T-cell (primary cell): ENCODE results near the gene LAMC1. TPM values are rescaled to one million over a fixed set of nuclear protein-coding genes. Genes with fewer than 3 reads are reported as not detected.

Experiments used
- ATAC-seq, 4 experiments: fragments of 200-7000 bp in 3 of 4; fragments of 150-1000 bp in 1 of 4; cut with Tn5 transposase; replicated peaks in 1 of 4; 1 replicate in 3 of 4; 2 replicates in 1 of 4; pipeline ENCODE4 v1.10.0; 2021; ENCODE audit warnings: moderate library complexity in 3 of 4, mild to moderate bottlenecking in 2 of 4, moderate number of reproducible peaks in 1 of 4
- CTCF ChIA-PET, 2 donors: fragments of 300-600 bp; sonication (Branson Sonifier 250); formaldehyde crosslinking; loops; one replicate each; lab custom pipeline; 2022; ENCODE audit warnings: antibody characterized with exemption in 2 of 2; lab: Charles Lee
- POLR2A ChIA-PET, 2 donors: fragments of 300-600 bp; sonication (Branson Sonifier 250); formaldehyde crosslinking; loops; one replicate each; lab custom pipeline; 2022; ENCODE audit warnings: antibody characterized with exemption in 2 of 2; lab: Charles Lee
- DNase-seq, 35 experiments: peaks; one replicate each; pipeline versions ENCODE4 v3.0.0 to v3.0.0-alpha.2; 2013 to 2023
- H3K27ac ChIP-seq: one replicate; pipeline ENCODE4 v1.5.1; 2013; ENCODE audit warnings: low read length
- H3K27me3 ChIP-seq, 2 experiments: replicated peaks in 1 of 2; 1 replicate in 1 of 2; 2 replicates in 1 of 2; pipeline versions ENCODE4 v1.6.1 to v1.7.0; 2013; ENCODE audit warnings: low read length in 1 of 2, mixed read lengths in 1 of 2; ENCODE audit not compliant: control insufficient read depth in 2 of 2, insufficient read depth in 2 of 2; ENCODE audit errors: extremely low read depth in 1 of 2
- H3K36me3 ChIP-seq, 2 donors: 1 replicate in 1 of 2; 2 replicates in 1 of 2; pipeline versions ENCODE4 v1.6.1 to v1.7.0; 2013; ENCODE audit warnings: low read length in 1 of 2; ENCODE audit not compliant: control insufficient read depth in 2 of 2, insufficient read depth in 1 of 2; ENCODE audit errors: extremely low read depth in 1 of 2
- H3K4me1 ChIP-seq, 2 experiments: 1 replicate in 1 of 2; 2 replicates in 1 of 2; pipeline versions ENCODE4 v1.6.1 to v1.7.0; 2013; ENCODE audit warnings: low read length in 2 of 2, mixed read lengths in 1 of 2; ENCODE audit not compliant: insufficient read depth in 2 of 2, control insufficient read depth in 1 of 2; ENCODE audit errors: extremely low read depth in 1 of 2
- H3K4me3 ChIP-seq, 2 donors: 1 replicate in 1 of 2; 2 replicates in 1 of 2; pipeline versions ENCODE4 v1.5.1 to v1.7.0; 2013; ENCODE audit warnings: mild to moderate bottlenecking in 2 of 2, low read length in 1 of 2, moderate library complexity in 1 of 2; ENCODE audit not compliant: control insufficient read depth in 1 of 2; ENCODE audit errors: extremely low read depth in 1 of 2
- H3K9me3 ChIP-seq: 2 replicates; pipeline ENCODE4 v1.7.0; 2013
- H3K27ac Mint-ChIP-seq, 2 donors: one replicate each; pipeline ENCODE4 v1.8.0; 2020 to 2021; ENCODE audit warnings: mild to moderate bottlenecking in 2 of 2, mixed read lengths in 2 of 2
- H3K27me3 Mint-ChIP-seq, 2 donors: one replicate each; pipeline ENCODE4 v1.8.0; 2021 to 2022; ENCODE audit warnings: mixed read lengths in 2 of 2
- H3K36me3 Mint-ChIP-seq: one replicate; pipeline ENCODE4 v1.8.0; 2021; ENCODE audit warnings: mixed read lengths
- H3K4me1 Mint-ChIP-seq, 3 donors: one replicate each; pipeline ENCODE4 v1.8.0; 2020 to 2022; ENCODE audit warnings: mixed read lengths in 3 of 3, mild to moderate bottlenecking in 1 of 3
- H3K4me3 Mint-ChIP-seq, 3 donors: one replicate each; pipeline ENCODE4 v1.8.0; 2020 to 2022; ENCODE audit warnings: mild to moderate bottlenecking in 3 of 3, mixed read lengths in 3 of 3, moderate library complexity in 3 of 3
- H3K9me3 Mint-ChIP-seq, 3 donors: one replicate each; pipeline ENCODE4 v1.8.0; 2020 to 2022; ENCODE audit warnings: mixed read lengths in 3 of 3
- WGBS: methylation state at CpG from one replicate; pipeline ENCODE4 v1.1.5; 2013; ENCODE audit warnings: missing lambda C conversion rate; ENCODE audit not compliant: insufficient coverage; 5-methylcytosine and 5-hydroxymethylcytosine counted together
- total RNA-seq, 35 experiments: library from RNA in 6 of 35; stranded (reverse) in 6 of 35; fragments of 120-200 nt in 1 of 35; gene quantifications; one replicate each; pipeline versions ENCODE4 v1.2.1 to v1.2.4 and lab custom pipeline; 2013 to 2026

LAMC1 gene
- total RNA-seq, 5 donors from 2014 or later (not counting 1 experiment from before 2014, with no cell fraction given): 0.30 to 3.1 (median 2.1) TPM

DNA sequence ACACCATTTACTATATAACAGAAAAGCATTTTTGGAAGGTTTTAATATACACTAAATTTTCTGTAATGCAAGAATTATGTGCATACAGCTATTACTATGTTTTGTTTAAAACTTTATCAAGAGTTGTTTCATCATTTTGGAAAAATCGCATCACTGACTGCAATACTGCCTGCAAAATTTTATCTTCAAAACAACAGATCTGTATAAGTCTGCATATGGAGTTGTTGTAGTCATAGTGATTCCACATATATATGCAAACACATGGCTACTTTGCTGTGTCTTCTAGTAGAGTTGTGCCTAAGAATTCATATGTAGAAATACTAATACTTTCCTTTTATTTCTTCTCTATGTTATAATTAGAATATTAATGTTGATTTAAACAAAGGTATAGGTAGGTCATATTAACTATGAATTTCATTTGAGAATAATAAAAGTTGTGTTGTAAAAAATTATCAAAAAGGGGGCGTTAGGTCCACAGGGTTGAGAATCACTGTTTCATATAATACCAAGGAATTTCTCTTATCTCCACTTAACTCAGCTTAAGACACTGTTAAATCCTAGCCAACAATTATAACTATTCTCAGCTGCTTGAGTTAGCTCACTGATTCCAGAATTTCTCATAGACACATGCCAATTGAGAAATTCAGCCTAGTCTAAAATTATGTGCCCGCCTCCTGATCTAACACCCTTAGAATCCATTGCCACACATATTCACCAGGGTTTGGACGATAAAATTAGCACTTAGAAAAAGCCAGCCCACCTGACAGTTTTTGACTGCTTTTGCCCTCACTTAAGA is 22.9 kb upstream of the LAMC1 start:
- Histone ChIP-seq H3K9me3 (no peaks in the 10 kb centered on the region), H3K36me3 (no peaks in the 10 kb centered on the region), H3K27ac (no peak overlapping the region), H3K4me3 (no peak overlapping the region), H3K27me3 (peaks cover 2 to 7% of the 10 kb centered on the region in 2 experiments), H3K4me1 (no peaks in the 10 kb centered on the region)
- H3K4me3 Mint-ChIP-seq: no peak overlapping the region
- H3K4me1 Mint-ChIP-seq: no peaks in the 10 kb centered on the region
- H3K27me3 Mint-ChIP-seq: peaks cover 31 to 55% of the 10 kb centered on the region in 2 donors
- ATAC-seq (no peak), DNase-seq (no peak)
- WGBS: 100% methylated on average over 1 of the region's 4 CpGs
- CTCF ChIA-PET: no interaction called here
- POLR2A ChIA-PET: no interaction called here
- H3K9me3 Mint-ChIP-seq: peaks cover 0 to 1% (median 0%) of the 10 kb centered on the region in 3 donors
- no peak overlapping the region for H3K27ac Mint-ChIP-seq
- no peaks in the 10 kb centered on the region for H3K36me3 Mint-ChIP-seq

DNA sequence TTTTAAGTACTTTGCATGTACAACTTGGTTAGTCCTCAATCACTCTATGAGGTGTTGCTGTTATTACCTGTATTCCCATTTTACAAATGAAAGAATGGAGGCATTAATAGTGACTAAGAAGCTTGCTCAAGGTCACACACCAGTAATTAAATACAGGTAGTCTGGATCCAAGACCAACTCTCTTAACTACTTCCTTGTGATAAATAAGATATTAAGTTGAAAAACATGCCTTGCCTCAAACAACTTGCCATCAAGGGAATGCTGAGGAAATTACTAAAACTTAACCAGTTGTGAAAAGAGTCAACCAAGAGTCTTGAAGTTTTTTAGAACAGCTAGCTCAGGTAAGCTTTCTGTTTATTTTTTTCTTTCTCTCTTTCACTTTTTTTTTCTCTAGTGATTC is 21.0 kb upstream of the LAMC1 start:
- CTCF ChIA-PET: interaction anchor here in 1 of 2 donors (0.6 kb wide), 1 partner anchor 10 kb away, joined by 3 read pairs; no protein-coding TSS in a partner anchor

DNA sequence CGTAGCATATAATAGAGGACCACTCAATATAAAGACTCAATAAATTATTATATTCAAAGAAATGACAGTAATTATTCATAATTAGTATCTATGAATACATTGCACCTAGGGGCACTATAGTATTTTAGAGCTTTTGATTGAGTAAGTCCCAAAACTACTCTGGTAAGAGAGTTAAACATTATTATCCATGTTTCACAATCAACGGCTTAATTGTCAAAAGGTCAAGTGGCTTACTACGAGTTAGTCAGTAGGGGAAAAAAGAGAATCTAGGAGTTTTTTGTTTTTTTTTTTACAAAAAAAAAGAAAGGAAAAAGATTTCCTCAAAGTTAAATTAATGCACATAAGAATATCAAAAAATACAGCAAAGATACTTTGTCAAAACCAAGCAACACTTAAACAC is 20.4 kb upstream of the LAMC1 start:
- H3K36me3 ChIP-seq: no peaks in the 10 kb centered on the region
- Mint-ChIP-seq H3K36me3 (no peaks in the 10 kb centered on the region), H3K27me3 (peaks cover 40 to 54% of the 10 kb centered on the region in 2 donors), H3K4me3 (no peak overlapping the region), H3K9me3 (peaks cover 0 to 8% (median 4%) of the 10 kb centered on the region in 3 donors), H3K4me1 (no peaks in the 10 kb centered on the region), H3K27ac (no peak overlapping the region)
- peaks cover 2 to 5% of the 10 kb centered on the region in 2 experiments for H3K27me3 ChIP-seq
- POLR2A ChIA-PET: no interaction called here
- DNase-seq: no peak
- CTCF ChIA-PET: no interaction called here
- no peak for ATAC-seq
- no peaks in the 10 kb centered on the region for H3K9me3 ChIP-seq
- H3K27ac ChIP-seq: no peak overlapping the region
- no CpG with 5 or more reads among the region's 3 CpGs for WGBS
- H3K4me1 ChIP-seq: no peaks in the 10 kb centered on the region
- no peak overlapping the region for H3K4me3 ChIP-seq

More for the DNA sequence above, 21.0 kb upstream of the LAMC1 start:
- Histone ChIP-seq H3K27me3 (peaks cover 2 to 7% of the 10 kb centered on the region in 2 experiments), H3K4me3 (no peak overlapping the region), H3K27ac (no peak overlapping the region), H3K9me3 (no peaks in the 10 kb centered on the region), H3K36me3 (no peaks in the 10 kb centered on the region), H3K4me1 (no peaks in the 10 kb centered on the region)
- Mint-ChIP-seq H3K27me3 (peaks cover 38 to 54% of the 10 kb centered on the region in 2 donors), H3K27ac (no peak overlapping the region), H3K9me3 (peaks cover 0 to 8% (median 4%) of the 10 kb centered on the region in 3 donors), H3K4me3 (no peak overlapping the region), H3K4me1 (no peaks in the 10 kb centered on the region), H3K36me3 (no peaks in the 10 kb centered on the region)
- POLR2A ChIA-PET: no interaction called here
- DNase-seq: no peak
- ATAC-seq: no peak

DNA sequence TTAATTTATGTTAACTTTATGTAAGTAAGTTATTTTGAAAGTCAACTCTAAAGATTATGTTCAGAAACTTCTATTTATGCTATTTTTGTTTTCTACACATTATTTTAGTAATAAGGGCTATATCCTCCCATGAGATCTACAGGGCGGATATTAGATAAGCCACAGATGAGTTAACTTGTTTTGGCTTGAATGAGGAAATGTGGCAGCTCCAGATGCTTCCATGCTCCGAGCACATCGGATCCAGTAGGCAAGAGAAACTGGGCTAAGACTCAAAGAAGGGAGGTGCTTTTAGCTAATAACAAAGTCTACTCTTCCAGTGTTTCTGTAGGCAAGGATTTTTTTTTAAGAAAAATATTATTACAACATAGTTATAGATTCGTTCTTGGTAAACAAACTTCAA is 20.0 kb upstream of the LAMC1 start:
- Mint-ChIP-seq H3K4me3 (no peak overlapping the region), H3K9me3 (peaks cover 0 to 8% (median 4%) of the 10 kb centered on the region in 3 donors)

DNA sequence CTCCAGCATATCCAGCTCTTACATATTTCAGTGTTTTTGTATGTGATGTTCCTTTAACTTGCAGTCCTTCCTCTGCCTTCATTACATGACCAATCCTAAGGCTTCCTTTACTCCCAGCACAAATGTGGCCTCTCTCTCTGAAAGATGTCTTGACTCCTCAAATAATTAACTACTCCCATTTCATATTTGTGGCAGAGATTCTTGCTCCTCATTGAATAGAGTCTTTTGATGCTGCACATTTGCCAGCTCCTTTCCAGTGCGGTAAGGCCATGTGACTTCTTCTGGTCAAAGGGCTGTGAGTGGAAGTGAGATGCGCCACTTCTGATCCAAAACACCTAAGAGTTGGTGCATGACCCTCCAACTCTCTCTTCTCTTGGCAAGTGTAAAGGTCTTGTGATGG is 19.1 kb upstream of the LAMC1 start:
- Histone ChIP-seq H3K9me3 (no peaks in the 10 kb centered on the region), H3K4me3 (no peak overlapping the region), H3K27ac (no peak overlapping the region), H3K27me3 (peaks cover 2 to 5% of the 10 kb centered on the region in 2 experiments), H3K36me3 (no peaks in the 10 kb centered on the region), H3K4me1 (no peaks in the 10 kb centered on the region)
- CTCF ChIA-PET: no interaction called here
- no peaks in the 10 kb centered on the region for H3K36me3 Mint-ChIP-seq
- no CpG with 5 or more reads among the region's 2 CpGs for WGBS
- no peak overlapping the region for H3K4me3 Mint-ChIP-seq
- peaks cover 43 to 52% of the 10 kb centered on the region in 2 donors for H3K27me3 Mint-ChIP-seq
- H3K4me1 Mint-ChIP-seq: no peaks in the 10 kb centered on the region
- no peak for ATAC-seq
- H3K9me3 Mint-ChIP-seq: peaks cover 0 to 8% (median 4%) of the 10 kb centered on the region in 3 donors
- peak overlapping the region in 1 of 2 donors; percentile 2 for H3K27ac Mint-ChIP-seq
- no peak for DNase-seq
- POLR2A ChIA-PET: interaction anchor here in 1 of 2 donors (0.6 kb wide), 1 partner anchor 205 kb away, joined by 3 read pairs; no protein-coding TSS in a partner anchor

More for the DNA sequence above, 20.0 kb upstream of the LAMC1 start:
- DNase-seq (no peak), ATAC-seq (no peak)
- no CpG with 5 or more reads among the region's 4 CpGs for WGBS
- ChIA-PET CTCF (no interaction called here), POLR2A (no interaction called here)
- H3K4me1 Mint-ChIP-seq: no peaks in the 10 kb centered on the region
- no peak overlapping the region for H3K27ac ChIP-seq
- no peaks in the 10 kb centered on the region for H3K36me3 Mint-ChIP-seq
- no peak overlapping the region for H3K4me3 ChIP-seq
- H3K4me1 ChIP-seq: no peaks in the 10 kb centered on the region
- H3K9me3 ChIP-seq: no peaks in the 10 kb centered on the region
- H3K27me3 ChIP-seq: peaks cover 2 to 5% of the 10 kb centered on the region in 2 experiments
- H3K27me3 Mint-ChIP-seq: peaks cover 43 to 53% of the 10 kb centered on the region in 2 donors
- H3K27ac Mint-ChIP-seq: no peak overlapping the region
- no peaks in the 10 kb centered on the region for H3K36me3 ChIP-seq

DNA sequence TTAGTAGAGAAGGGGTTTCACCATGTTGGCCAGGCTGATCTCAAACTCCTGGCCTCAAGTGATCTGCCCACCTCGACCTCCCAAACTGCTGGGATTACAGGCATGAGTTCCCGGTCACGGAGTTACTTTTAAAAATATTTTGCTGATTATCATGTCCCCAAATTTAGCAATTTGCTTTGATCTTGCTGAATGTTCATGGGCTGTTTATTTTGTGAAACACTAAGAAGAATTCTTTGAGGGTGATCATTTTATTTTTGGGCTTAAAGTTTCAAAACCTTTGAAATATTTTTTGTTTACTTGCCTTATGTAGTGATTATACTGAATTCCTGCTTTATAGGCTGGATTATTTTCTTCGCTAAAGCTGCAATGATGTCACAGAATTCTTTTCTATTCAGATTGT is 11.4 kb upstream of the LAMC1 start:
- Histone ChIP-seq H3K9me3 (no peaks in the 10 kb centered on the region), H3K36me3 (no peaks in the 10 kb centered on the region), H3K4me1 (no peaks in the 10 kb centered on the region), H3K4me3 (no peak overlapping the region), H3K27me3 (peaks cover 2 to 10% of the 10 kb centered on the region in 2 experiments), H3K27ac (no peak overlapping the region)
- DNase-seq (no peak), ATAC-seq (no peak)
- no peak overlapping the region for H3K4me3 Mint-ChIP-seq
- H3K9me3 Mint-ChIP-seq: peaks cover 0 to 15% (median 14%) of the 10 kb centered on the region in 3 donors
- H3K36me3 Mint-ChIP-seq: no peaks in the 10 kb centered on the region
- H3K27me3 Mint-ChIP-seq: peaks cover 28 to 41% of the 10 kb centered on the region in 2 donors
- H3K4me1 Mint-ChIP-seq: no peaks in the 10 kb centered on the region
- CTCF ChIA-PET: no interaction called here
- H3K27ac Mint-ChIP-seq: no peak overlapping the region
- POLR2A ChIA-PET: no interaction called here
- no CpG with 5 or more reads among the region's 4 CpGs for WGBS
